Measurements from ENCODE around the gene SERGEF.

The SERGEF gene

DNA sequence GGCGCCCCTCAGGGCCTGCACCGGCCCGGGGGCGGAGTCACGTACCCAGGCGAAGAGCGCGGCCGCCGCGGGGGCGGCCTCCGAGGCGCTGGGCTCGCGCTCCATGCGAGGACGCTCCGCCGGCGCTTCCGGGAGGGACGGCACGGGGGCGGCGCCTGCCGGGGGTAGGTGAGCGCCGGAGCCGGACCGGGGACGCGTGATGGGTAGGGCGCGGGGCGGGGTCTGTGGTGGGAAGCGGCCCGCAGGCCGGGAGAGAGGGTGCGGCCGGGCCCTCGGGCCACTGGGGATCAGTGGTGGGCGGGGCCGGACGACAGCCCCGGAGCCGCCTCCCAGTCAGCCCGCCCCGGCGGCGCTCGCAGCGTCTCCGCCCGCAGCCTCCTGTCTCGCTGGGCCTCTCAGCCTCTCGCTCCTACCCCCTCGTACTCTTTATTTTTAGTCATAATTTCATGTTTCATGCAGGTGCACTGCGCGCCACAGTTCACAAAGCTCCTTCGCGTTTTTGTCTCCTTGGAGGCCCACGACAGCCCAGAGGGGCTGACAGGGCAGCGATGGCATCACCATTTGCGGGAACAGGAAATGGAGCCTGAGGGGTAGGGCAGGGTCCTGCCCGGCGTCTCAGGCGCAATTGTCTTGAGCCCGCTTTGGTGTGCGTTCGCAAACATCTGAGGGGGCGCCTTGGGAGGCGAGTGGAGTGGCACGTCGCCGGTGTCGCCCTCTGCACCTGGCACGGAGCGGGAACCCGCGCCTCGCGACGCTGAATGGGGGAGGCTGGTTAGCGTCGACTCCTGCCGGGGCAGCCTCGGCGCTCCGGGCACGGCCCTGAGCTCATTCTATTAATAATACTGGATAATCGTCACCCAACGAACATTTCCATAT, at the start of gene SERGEF:
SERGEF (minus strand) TSS at position 142 of the 876 bp plus-strand sequence; CDS start at position 105, 37 bp downstream.
- DNase-seq (ENCODE audit: low read depth, low spot score), result peak; percentile 93

DNA sequence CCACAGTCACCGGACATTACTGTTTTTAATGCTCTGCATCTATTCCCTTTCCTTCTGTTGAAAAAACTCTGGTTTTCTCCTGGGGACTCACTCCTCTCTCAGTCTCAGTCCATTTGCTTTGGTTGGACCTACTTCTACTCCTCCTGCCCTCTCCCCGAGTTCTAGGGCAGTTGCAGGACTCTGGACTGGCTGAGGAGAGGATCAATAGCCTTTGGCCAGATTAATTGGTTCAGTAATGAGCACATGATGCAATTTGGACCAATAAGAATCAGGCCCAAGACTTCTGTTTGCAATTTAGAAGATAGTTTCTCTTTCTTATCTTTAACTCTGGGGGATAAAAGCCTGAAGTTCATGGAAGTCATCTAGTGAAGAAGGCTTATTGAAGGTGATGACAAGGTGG, 48.5 kb upstream of the SERGEF start:
- DNase-seq (ENCODE audit: low read depth, low spot score), result no peak

DNA sequence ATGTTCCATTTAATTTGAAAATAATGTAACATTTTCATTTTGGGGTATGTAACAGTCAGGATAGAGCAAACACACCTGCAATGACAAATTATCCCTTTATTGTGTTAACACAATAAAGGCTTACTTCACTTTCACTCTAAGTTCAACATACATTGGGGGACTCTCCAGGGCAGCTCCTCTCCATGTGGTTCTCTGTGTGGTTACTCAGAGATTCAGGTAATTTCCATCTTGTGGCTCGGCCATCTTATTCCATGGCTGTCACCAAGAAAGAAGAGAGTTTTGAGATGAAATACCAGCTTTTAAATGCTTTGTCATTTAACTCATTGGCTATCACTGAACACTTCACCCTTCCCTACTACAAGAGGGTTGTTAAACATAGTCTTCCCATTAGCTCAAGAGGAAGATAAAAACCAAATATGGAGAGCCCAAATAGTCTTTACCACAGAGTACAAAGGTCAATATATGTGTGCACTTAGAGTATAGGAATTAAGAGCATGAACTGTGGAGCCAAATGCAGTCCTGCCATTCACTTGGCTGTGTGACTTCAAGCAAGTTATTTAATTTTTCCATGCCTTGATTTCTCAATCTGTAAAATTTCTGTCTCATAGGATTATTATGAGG, 43.8 kb upstream of the SERGEF start:
- no peak for DNase-seq (ENCODE audit: low read depth, low spot score)

DNA sequence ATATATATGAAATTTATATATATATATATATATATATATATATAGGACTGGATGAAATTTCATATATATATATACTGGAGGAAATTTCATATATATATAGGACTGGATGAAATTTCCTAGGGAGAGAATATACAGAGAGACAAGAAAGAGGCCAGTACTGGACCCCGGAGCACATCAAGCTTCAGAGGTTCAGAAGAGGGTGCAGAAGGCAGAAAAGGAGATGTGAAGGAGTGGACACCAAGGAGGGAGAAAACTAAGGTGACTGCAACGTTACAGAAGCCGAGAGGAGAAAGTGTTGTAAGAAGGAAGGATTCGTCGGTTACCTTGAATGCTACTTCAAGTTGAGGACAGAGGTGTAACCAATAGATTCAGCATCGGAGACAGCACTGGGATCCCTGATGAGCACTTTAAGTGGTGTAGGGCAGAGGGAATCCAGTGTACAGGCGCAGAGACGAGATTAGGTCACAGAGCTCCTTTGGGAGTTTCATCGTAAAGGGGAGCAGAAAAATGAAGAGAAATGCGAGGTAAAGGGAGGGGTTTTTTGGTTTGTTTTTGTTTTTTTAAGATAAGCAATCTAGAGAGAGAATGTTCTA, 41.8 kb upstream of the SERGEF start:
- DNase-seq (ENCODE audit: low read depth, low spot score), result no peak

- no peak for DNase-seq (ENCODE audit: low read depth, low spot score)
Measured at GRCh38 chr11:18050848-18051247, 38.0 kb upstream of the SERGEF start.

- DNase-seq (ENCODE audit: low read depth, low spot score), result peak; percentile 38
Measured at GRCh38 chr11:18046116-18046777, 33.4 kb upstream of the SERGEF start, which contains the start of gene TPH1. TSS of gene TPH1 (minus strand) at chr11:18046269. CDS start at chr11:18040762, 5,507 bp downstream.

DNA sequence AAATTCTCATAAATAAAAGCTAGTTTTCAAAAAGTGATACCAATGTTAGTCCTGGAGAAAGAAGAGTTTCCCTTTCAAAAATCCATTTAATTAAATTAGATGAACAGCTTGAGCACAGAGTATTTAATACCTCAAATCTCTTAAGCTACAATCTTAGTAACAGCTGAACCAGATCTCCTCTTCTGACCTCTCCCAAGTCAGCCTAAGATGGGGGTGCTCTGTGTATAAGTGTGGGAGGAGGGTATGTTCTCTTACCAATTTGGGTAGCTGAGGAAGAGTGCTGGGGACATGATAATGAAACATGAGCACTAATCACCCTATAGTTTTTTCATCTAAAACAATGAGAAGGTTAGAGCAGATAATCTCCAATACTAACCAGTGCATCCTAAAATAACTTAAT, 23.6 kb upstream of the SERGEF start:
- no peak for DNase-seq (ENCODE audit: low read depth, low spot score)

DNA sequence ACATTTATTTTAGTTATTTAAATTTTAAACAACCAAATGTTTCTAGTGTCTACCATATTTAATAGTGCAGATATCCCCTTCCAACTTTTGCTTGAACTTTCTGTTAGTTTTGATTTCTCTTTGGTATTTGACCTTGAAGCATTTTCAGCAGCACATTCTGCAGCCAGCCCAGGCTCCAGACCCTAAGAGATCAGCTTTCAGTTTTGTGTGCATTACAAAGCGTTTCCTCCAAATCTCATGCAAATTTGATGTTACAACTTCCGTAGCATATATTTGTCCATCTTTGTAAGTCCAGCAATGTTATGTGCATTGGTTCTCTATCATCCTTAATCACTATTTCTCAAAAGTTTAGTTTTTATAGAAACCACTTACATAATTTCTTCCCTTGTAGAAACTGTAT, 14.6 kb upstream of the SERGEF start:
- no peak for DNase-seq (ENCODE audit: low read depth, low spot score)

DNA sequence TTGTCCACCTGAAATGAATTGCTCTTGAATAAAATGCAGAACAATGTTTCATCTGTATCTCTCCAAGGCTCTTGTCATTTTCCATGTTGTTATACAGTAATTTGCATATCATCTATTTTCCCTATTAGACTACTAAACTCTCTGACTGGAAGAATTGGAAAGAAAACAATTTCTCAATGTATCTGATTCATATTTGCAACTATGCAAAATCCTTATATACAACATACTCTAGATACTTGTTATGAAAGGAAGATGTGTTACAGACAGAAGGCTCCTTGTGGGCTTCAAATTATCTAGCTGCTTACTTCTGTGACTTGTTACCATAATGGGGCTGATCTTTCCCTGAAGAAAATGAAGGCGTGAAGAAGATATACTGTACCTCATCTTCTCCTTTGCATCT, 9.6 kb upstream of the SERGEF start:
- DNase-seq (ENCODE audit: low read depth, low spot score), result no peak

GRCh38 chr11:18019650-18020049, 6.8 kb upstream of the SERGEF start:
- no peak for DNase-seq (ENCODE audit: low read depth, low spot score)

DNA sequence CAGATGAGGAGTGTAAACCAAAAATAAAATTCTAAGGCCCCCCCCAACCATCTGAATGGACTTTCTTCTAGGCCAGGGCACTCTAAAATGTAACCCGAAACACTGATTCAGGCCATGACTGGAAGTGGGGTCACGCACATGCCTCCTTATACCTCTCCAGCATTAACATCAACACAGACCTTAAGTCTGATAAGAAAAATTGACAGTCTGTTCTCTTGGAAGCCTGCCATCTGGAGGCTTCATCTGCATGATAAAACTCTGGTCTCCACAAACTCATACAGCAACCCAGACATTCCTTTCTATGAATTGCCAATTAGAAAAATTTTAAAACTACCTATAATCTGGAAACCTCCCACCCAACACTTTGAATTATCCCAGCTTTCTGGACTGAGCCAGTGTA, 3.9 kb upstream of the SERGEF start:
- no peak for DNase-seq (ENCODE audit: low read depth, low spot score)

DNA sequence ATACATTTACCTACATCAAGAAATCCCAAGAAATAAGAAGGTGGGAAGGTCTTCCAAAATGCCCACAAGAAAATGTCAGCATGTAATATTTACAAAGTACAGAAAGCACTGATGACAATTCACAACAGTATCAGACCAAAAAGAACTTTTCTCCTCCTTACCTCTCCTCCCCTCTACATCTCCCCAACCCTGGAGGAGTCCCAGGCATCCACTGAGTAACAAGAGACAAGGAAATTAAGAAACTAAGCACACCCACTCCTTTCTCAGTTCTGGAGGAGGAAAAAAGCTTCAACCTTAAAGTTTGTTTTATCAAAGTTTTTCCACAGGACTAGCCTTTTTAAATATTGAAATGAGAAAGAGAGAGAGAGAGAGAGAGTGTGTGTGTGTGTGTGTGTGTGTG, 2.0 kb upstream of the SERGEF start:
- DNase-seq (ENCODE audit: low read depth, low spot score), result no peak

GRCh38 chr11:18013790-18014507, 1.1 kb upstream of the SERGEF start:
- DNase-seq (ENCODE audit: low read depth, low spot score), result peak; percentile 24

DNA sequence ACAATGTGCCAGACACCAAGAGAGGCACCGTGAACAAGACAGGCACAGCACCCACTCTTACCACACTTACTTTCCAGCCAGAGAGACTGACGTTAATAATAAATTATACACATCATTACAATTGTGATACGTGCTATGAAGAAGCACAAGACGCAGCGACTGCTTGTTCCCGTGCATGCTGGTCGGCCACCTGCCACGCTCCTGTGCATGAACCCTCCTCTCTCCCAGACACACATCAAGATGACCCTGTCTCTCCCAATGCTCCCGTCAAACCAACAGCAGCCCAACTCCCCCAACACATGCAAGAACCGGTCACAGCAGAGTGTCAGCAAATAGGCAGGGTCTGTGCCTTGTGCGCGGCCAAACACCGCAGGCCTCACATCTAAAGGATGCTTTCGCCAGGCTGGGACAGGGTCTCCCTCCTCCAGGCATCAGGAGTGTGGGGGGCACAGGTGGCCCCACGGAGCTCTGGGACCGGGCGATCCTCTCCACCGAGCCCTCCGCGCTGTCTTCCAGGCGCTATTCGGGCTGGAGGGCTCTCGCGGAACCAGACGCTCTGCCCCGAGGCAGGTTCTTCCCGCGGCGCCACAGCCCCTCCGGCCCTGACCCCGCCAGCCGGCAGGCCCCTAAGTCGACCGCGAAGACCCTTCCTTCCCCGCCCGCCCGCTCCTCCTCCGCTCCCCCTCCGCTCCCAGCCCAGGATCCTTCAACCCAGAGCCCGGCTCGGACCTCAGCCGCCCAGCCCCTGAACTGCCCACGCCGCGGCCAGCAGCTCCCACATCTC, 533 bp downstream of the SERGEF start:
- peak; percentile 58 for DNase-seq (ENCODE audit: low read depth, low spot score)

DNA sequence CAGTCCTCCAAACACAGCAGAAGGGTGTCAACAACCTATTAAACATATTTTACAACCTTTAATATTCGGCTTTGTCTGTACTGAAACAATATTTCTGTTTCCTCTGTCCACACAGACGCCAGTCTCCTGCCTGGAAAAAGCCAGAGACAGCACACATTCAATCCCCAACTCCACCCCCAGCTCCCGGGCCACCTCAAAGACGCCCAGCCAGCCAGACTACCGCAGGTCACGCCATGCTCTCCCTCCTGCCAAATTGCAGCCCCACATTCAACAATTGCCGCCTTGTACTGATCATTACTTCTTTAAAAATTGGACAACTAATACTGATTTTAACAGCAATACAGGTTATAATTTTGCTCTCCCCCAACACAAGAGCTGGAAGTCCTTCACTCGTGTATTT, 1.2 kb downstream of the SERGEF start:
- peak; percentile 18 for DNase-seq (ENCODE audit: low read depth, low spot score)

DNA sequence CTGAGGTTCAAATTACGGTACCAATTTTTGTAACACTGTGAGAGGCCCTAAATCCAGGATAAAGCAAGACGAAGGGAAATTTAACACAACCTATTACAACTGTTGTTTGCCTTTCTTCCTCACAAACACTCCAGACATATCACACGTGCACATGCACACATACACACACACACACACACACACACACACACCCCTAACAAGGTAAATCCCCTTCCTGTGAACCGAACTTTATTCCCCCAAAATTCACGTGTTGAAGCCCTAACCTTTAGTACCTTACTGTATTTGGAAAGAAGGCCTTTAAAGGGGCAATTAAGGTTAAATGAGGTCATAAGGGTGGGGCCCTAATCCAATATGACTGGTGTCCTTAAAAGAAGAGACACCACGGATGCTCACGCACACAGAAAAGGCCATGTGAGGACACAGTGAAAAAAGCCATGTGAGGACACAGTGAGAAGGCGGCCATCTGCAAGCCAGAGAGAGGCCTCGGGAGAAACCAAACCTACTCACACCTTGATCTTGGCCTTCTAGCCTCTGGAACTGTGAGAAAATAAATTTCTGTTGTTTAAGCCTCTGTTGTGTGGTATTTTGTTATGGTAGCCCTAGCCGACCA, 1.8 kb downstream of the SERGEF start:
- DNase-seq (ENCODE audit: low read depth, low spot score), result no peak

- no peak for DNase-seq (ENCODE audit: low read depth, low spot score)
Measured at GRCh38 chr11:18010121-18010670, 2.7 kb downstream of the SERGEF start.

GRCh38 chr11:18005376-18006129, 7.3 kb downstream of the SERGEF start:
- no peak for DNase-seq (ENCODE audit: low read depth, low spot score)

- no peak for DNase-seq (ENCODE audit: low read depth, low spot score)
Measured at GRCh38 chr11:18001191-18001590, 11.7 kb downstream of the SERGEF start.

Measured in ELF-1 (cell line).